Activated T-helper 2 cell treated with anti-CD3 and anti-CD28 coated beads, Interferon-gamma antibody, Interleukin-2, Interleukin-4, amounts not matched to agents 10 μg/mL and 5 μg/mL and 100 μg/mL, durations not matched to agents 14 hours and 24 hours and 36 hours (primary cell): ENCODE results near the gene AURKAIP1. TPM values are rescaled to one million over a fixed set of nuclear protein-coding genes. Genes with fewer than 3 reads are reported as not detected.
A peak's percentile ranks its signal among the peaks of the same experiment; 100 is the strongest.

Source experiments
- DNase-seq: peaks from one replicate; pipeline ENCODE4 v3.0.0; 2021; ENCODE audit warnings: low spot score
- H3K27ac Mint-ChIP-seq: one replicate; pipeline ENCODE4 v1.8.0; 2021; ENCODE audit warnings: mixed read lengths
- H3K27me3 Mint-ChIP-seq: one replicate; pipeline ENCODE4 v1.8.0; 2021; ENCODE audit warnings: low read depth, mixed read lengths
- H3K36me3 Mint-ChIP-seq: one replicate; pipeline ENCODE4 v1.8.0; 2021; ENCODE audit warnings: low read depth, mixed read lengths
- H3K4me1 Mint-ChIP-seq: one replicate; pipeline ENCODE4 v1.8.0; 2021; ENCODE audit warnings: low read depth, mixed read lengths
- H3K4me3 Mint-ChIP-seq: one replicate; pipeline ENCODE4 v1.8.0; 2021; ENCODE audit warnings: low read depth, mild to moderate bottlenecking, moderate library complexity, mixed read lengths
- H3K9me3 Mint-ChIP-seq: one replicate; pipeline ENCODE4 v1.8.0; 2021; ENCODE audit warnings: mixed read lengths
- intact Hi-C: fragments of 100-400 bp; cut with micrococcal nuclease; formaldehyde crosslinking; loops from one replicate; pipeline ENCODE4 v1.15.1; 2023
- total RNA-seq: library from RNA; stranded (reverse); gene quantifications from 2 replicates; pipeline ENCODE4 v1.2.3, GENCODE V29; 2022

AURKAIP1 gene
- total RNA-seq, 1 donor from 2014 or later, result 133 TPM

DNA sequence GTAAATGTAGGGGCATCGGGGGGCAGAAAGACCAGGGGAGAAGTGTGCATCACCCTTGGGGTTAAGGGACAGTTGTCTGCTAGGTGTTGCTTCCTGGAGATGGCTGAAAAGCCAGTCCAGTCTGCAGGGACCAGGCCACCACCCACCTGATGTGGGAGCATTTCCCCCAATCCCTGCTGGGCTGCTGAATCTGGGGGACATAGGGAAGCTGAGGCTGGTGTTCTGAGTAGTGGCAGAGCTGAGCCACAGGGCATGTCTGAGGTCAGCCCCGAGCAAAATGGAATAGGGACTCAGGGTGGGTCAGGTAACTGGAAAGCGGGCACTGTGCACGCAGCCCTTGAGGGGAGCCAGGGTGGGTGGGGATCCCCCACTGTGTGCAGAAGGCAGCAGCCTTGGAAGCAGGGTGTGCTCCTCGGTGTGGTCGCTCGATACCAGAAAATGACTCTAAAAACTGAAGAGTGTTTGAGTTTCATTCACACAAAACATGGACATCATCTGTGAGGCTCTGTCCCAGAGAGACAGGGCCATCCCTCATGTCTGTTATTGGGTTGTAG lies 26.5 kb upstream of the AURKAIP1 start:
- H3K9me3 Mint-ChIP-seq, result no peaks in the 10 kb centered on the region
- intact Hi-C loops, result loop anchor here (10.0 kb wide), 1 partner anchor 1153 kb away; the partner anchor contains the start of gene TNFRSF14
- no peak for DNase-seq
- H3K4me1 Mint-ChIP-seq, result peaks cover 37% of the 10 kb centered on the region
- peaks cover 77% of the 10 kb centered on the region for H3K36me3 Mint-ChIP-seq
- H3K27ac Mint-ChIP-seq, result peak overlapping the region; percentile 16
- no peaks in the 10 kb centered on the region for H3K27me3 Mint-ChIP-seq
- peak overlapping the region; percentile 56 for H3K4me3 Mint-ChIP-seq

DNA sequence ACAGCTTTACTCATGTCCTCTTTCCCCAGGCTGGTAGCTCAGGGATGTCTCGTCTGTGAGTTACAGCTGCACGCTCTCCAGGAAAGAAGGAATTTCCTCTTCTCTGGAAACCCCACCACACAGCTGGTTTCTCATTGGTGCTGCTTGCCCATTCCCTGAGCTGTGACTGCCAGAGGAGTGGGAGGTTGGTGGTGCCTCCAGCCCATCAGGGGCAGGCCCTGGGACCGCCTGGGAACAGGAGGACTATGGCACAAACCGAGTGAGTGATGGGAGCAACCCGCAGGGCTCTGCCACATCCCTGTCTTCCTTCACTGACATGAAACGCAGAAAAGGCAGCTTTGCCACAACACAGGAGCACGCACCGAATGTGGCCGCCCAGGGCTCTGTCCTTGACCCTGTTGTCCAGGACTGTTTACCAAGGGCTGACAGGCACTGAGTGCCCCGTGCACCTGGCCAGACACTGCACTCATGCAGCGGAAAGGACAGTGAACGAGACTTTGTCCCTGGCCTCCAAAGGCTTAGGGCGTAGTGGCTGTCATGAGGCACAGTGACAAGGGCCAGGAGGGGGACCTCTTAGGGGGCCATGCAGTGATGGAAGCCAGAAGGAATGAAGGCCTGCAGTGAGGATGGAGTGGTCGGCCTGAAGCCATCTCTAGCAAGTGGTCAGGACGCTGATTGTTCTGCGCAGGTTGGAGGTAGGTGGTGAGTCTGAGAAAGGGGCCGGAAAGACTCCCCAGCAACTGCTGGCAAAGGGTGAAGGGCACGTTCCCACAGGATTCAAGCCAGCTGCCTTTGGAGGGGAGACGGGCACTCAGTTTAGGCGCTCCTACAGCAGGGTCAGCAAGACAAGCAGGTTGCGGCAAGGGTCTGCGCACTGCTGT lies 25.8 kb upstream of the AURKAIP1 start:
- peak overlapping the region; percentile 74 for H3K27ac Mint-ChIP-seq
- DNase-seq, result no peak
- no peaks in the 10 kb centered on the region for H3K27me3 Mint-ChIP-seq
- H3K4me1 Mint-ChIP-seq, result peaks cover 34% of the 10 kb centered on the region
- intact Hi-C loops, result loop anchor here (10.0 kb wide), 1 partner anchor 1154 kb away; the partner anchor contains the start of gene TNFRSF14
- peaks cover 72% of the 10 kb centered on the region for H3K36me3 Mint-ChIP-seq
- no peaks in the 10 kb centered on the region for H3K9me3 Mint-ChIP-seq
- peak overlapping the region; percentile 90 for H3K4me3 Mint-ChIP-seq

DNA sequence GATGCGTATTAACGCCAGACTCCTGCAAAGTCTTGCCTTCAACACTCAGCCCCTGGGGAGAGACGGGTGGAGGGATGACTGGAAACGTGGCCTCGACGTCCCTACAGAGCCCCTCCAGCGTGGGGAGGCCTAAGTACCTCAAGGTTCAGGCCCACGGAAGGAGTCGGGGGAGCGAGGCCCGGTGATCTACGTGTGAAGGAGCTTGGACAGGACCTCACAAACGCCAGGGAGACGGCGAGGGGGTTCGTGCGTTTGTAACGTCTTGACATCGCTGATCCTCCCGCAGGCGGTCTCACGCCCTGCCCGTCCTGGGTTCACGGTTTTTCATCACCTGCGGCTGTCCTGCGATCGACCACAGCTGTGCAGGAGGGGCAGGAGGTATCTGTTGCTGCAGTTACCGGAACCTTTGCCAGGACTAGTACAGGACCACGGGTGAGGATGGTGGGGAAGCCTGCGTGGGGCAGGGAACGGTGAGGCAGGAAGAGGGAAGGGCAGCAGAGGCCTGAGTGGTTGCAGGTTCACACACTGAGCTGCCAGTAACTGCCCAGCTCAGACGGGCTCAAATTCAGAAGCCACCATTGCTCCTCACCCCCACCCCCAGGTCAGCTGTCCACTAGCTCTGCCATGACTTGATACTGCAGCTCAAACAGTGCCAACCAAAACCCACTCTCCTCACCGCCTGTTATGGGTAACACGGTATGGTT lies 25.0 kb upstream of the AURKAIP1 start:
- intact Hi-C loops, result loop anchor here (1.0 to 10.0 kb wide), 3 partner anchors 7 to 1155 kb away; partner anchors contain the start of genes AURKAIP1, MRPL20 and TNFRSF14
- Mint-ChIP-seq H3K4me3 (peak overlapping the region; percentile 90), H3K9me3 (no peaks in the 10 kb centered on the region), H3K27ac (peak overlapping the region; percentile 74), H3K4me1 (peaks cover 34% of the 10 kb centered on the region), H3K27me3 (no peaks in the 10 kb centered on the region), H3K36me3 (peaks cover 72% of the 10 kb centered on the region)
- DNase-seq, result no peak

DNA sequence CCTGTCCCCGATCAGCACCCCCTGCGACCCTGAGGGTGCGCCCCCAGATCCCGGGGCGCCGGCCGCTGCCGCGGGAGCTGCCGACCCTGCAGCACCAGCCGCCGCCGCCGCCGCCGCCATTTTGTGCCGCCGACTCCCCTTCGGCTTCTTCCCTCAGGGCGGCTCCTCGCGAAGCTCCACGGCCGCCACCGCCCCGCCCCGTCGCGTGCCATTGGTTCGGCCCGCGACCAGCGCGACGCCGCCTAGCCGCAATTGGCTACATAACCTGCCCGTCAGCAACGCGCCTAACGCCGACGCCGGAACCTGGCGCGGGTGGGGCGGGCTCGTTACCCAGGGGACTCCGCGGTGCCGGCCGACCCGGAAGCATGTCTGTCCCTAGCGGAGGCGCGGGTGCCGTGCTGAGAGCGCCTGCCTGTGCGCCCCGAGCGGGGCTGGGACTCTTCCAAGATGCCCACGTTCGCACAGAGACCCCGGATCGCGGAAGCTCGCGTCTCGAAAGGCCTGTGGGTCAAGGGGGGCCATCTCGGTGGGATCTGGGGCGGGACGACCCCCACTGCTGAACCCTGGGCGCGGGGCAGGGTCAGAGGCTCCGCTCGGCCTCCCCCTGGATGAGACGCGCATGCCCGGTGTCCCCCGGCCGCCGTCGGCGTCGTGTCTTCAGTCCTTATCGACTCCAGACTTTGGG lies 24.3 kb upstream of the AURKAIP1 start, which contains the start of gene CCNL2:
TSS of gene CCNL2 (minus strand) at position 149 of the 685 bp plus-strand sequence. CDS start at position 120, 29 bp downstream.
- H3K9me3 Mint-ChIP-seq, result no peaks in the 10 kb centered on the region
- peaks cover 34% of the 10 kb centered on the region for H3K4me1 Mint-ChIP-seq
- H3K4me3 Mint-ChIP-seq, result peak within 1 kb of the TSS; percentile 95
- peak within 1 kb of the TSS; percentile 89 for H3K27ac Mint-ChIP-seq
- intact Hi-C loops, result loop anchor here (1.0 kb wide), 2 partner anchors 8 to 24 kb away; partner anchors contain the start of genes AURKAIP1 and MRPL20
- no peaks in the 10 kb centered on the region for H3K27me3 Mint-ChIP-seq
- DNase-seq, result peak; percentile 100
- peaks cover 72% of the 10 kb centered on the region for H3K36me3 Mint-ChIP-seq

GRCh38 chr1:1398677-1399186 lies 23.7 kb upstream of the AURKAIP1 start:
- DNase-seq, result no peak
- Mint-ChIP-seq H3K4me3 (peak overlapping the region; percentile 95), H3K4me1 (peaks cover 33% of the 10 kb centered on the region), H3K27ac (peak overlapping the region; percentile 89), H3K36me3 (peaks cover 76% of the 10 kb centered on the region), H3K27me3 (no peaks in the 10 kb centered on the region), H3K9me3 (no peaks in the 10 kb centered on the region)
- intact Hi-C loops, result loop anchor here (1.0 kb wide), 2 partner anchors 9 to 23 kb away; partner anchors contain the start of genes AURKAIP1 and MRPL20

DNA sequence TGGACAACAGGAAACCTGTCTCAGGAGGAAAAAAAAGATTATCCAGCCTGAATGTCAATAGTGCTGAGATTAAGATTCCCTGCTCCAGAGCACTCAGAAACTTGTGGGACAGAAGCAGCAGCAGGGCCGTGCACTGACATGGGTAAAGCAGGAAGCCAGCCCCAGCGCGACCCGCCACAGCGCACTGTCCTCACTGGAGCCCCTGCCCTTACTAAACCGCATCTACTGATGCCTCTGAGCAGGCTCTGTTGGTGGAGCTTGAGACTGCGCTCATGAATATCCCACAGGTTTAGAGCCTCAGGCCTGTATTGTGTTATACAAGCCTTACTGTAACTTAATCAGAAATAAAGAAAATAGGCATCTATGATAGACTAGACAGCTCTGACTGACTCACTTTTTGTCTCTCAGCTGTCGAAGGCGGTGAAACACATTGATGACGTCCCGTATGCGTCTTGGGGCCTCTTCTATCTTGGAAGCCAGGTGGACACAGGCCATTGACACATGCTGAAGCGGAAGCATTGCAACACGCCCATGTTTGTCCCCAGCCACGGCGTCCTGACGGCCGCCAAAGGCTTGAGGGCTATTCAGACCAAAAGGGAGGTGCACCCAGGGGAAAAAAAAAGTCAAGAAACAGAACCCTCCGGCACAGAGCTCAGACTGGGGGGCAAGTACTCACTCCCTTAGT lies 23.0 kb upstream of the AURKAIP1 start:
- Mint-ChIP-seq H3K27ac (peak overlapping the region; percentile 89), H3K27me3 (no peaks in the 10 kb centered on the region), H3K4me1 (peaks cover 28% of the 10 kb centered on the region), H3K4me3 (peak overlapping the region; percentile 95), H3K9me3 (no peaks in the 10 kb centered on the region), H3K36me3 (peaks cover 78% of the 10 kb centered on the region)
- intact Hi-C loops, result no loop called here
- DNase-seq, result no peak

DNA sequence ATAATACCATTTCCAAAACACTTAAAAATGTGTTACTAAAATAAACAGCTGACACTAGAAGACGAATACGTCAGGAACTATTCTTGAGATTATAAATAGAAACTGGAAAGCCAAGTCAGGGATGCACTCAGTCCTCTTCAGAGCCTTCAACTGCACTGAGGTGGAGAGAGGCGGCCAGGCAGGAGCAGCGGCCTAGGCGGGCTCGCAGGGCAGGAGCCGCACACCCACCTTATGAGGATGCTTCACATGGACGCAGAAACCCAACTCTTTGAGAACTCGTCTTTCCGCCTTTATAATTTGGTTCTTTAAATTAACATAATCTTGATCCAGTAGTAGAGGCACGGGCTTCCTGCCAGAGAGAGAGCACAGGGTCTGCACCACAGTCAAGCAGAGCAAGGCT lies 20.2 kb upstream of the AURKAIP1 start:
- intact Hi-C loops, result no loop called here
- no peak for DNase-seq
- H3K4me1 Mint-ChIP-seq, result peaks cover 13% of the 10 kb centered on the region
- H3K9me3 Mint-ChIP-seq, result no peaks in the 10 kb centered on the region
- peaks cover 77% of the 10 kb centered on the region for H3K36me3 Mint-ChIP-seq
- H3K4me3 Mint-ChIP-seq, result no peak overlapping the region
- no peaks in the 10 kb centered on the region for H3K27me3 Mint-ChIP-seq
- H3K27ac Mint-ChIP-seq, result no peak overlapping the region

DNA sequence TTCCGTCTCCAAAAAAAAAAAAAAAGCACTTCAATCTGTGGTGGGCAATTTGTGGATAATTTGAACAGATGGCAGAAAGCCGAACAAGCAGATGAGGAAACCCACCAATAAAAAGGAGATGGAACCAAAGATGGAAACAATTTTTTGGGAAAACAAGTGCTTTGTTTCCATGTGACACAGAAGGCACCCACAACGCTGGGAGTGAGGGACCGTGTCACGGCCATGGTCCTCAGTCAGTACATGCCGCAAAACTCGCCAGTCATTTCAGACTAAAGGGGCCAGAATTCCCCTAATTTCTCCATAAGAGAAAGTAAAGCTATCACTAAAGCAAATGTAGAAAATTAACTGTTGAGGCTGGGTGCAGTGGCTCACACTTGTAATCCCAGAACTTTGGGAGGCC lies 19.1 kb upstream of the AURKAIP1 start:
- DNase-seq, result no peak
- H3K27ac Mint-ChIP-seq, result no peak overlapping the region
- peaks cover 11% of the 10 kb centered on the region for H3K4me1 Mint-ChIP-seq
- H3K36me3 Mint-ChIP-seq, result peaks cover 79% of the 10 kb centered on the region
- H3K27me3 Mint-ChIP-seq, result no peaks in the 10 kb centered on the region
- H3K4me3 Mint-ChIP-seq, result no peak overlapping the region
- H3K9me3 Mint-ChIP-seq, result no peaks in the 10 kb centered on the region
- intact Hi-C loops, result no loop called here

DNA sequence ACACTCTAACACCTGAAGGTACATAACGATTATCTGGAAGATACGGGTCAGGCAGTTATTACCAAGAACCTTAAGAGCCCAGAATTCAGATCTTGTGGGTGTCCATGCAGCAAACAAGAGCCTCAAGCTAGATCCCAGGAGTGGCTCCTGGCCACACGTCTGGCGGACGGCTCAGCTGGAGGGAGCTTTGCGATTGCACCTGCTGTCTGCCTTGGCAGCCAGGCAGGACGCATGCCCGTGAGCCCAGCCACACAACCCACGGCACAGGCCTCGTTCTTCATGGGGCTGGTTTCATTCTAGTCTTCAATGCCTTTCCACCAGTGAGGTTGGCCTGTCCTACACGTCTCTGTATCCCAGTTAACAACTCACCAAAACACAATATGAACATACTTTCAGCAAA lies 18.4 kb upstream of the AURKAIP1 start:
- no peaks in the 10 kb centered on the region for H3K9me3 Mint-ChIP-seq
- H3K27ac Mint-ChIP-seq, result no peak overlapping the region
- H3K27me3 Mint-ChIP-seq, result no peaks in the 10 kb centered on the region
- no peak for DNase-seq
- intact Hi-C loops, result no loop called here
- H3K36me3 Mint-ChIP-seq, result peaks cover 85% of the 10 kb centered on the region
- no peak overlapping the region for H3K4me3 Mint-ChIP-seq
- peaks cover 11% of the 10 kb centered on the region for H3K4me1 Mint-ChIP-seq

DNA sequence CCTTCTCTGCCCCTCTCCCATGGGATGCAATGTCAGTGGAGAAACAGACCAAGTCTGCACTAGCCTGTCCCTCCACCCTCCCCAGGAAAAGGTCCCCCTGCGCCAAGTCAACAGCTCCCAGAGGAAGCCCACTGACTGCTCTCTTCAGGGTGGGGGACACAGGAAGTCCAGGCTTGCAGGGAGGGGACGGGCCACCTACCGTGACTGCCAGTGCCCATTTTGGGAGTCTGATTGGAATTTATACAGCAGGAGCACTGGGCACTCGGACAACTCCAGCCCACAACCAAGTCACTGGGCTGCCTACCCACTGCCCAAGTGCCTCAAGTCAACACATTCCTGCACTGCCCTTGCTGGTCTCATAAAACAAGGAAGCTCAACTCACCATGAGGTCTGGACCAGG lies 18.0 kb upstream of the AURKAIP1 start:
- peaks cover 85% of the 10 kb centered on the region for H3K36me3 Mint-ChIP-seq
- no peaks in the 10 kb centered on the region for H3K27me3 Mint-ChIP-seq
- H3K9me3 Mint-ChIP-seq, result no peaks in the 10 kb centered on the region
- no peak for DNase-seq
- peaks cover 8% of the 10 kb centered on the region for H3K4me1 Mint-ChIP-seq
- H3K4me3 Mint-ChIP-seq, result no peak overlapping the region
- intact Hi-C loops, result no loop called here
- H3K27ac Mint-ChIP-seq, result no peak overlapping the region

GRCh38 chr1:1391225-1391624 lies 16.2 kb upstream of the AURKAIP1 start:
- Mint-ChIP-seq H3K9me3 (no peaks in the 10 kb centered on the region), H3K27me3 (no peaks in the 10 kb centered on the region), H3K36me3 (peaks cover 93% of the 10 kb centered on the region), H3K4me1 (peaks cover 4% of the 10 kb centered on the region), H3K27ac (no peak overlapping the region), H3K4me3 (no peak overlapping the region)
- intact Hi-C loops, result no loop called here
- no peak for DNase-seq
